GM12878 (cell line): ENCODE data around the gene BRICD5. TPM values are rescaled to one million over a fixed set of nuclear protein-coding genes. Genes with fewer than 3 reads are reported as not detected.

ENCODE experiments used
- ATAC-seq: fragments of 200-7000 bp; cut with Tn5 transposase; 3 replicates; pipeline ENCODE4 v1.9.1; 2020; ENCODE audit warnings: mild to moderate bottlenecking, moderate library complexity
- BruUV-seq: library from RNA; stranded (reverse); fragments of 400-500 nt; replicated peaks from 2 replicates; lab custom pipeline; 2021; lab: Mats Ljungman, UMichigan
- CTCF ChIA-PET: fragments of 300-600 bp; sonication (Branson Sonifier 250); formaldehyde crosslinking; extraction: SDS; loops from one replicate; lab custom pipeline; 2021; ENCODE audit warnings: inconsistent platforms; lab: Yijun Ruan, JAX
- POLR2A ChIA-PET: fragments of 350-600 bp; formaldehyde crosslinking; extraction: SDS; loops from one replicate; lab custom pipeline; 2021; ENCODE audit warnings: inconsistent platforms; lab: Charles Lee
- RAD21 ChIA-PET: fragments of 300-600 bp; sonication (Branson Sonifier 250); formaldehyde crosslinking; loops from one replicate; lab custom pipeline; 2023; ENCODE audit warnings: antibody characterized with exemption; ENCODE audit not compliant: unreplicated experiment; lab: Charles Lee
- SMC1A ChIA-PET: fragments of 300-600 bp; sonication (Branson Sonifier 250); formaldehyde crosslinking; loops from one replicate; lab custom pipeline; 2023; ENCODE audit not compliant: unreplicated experiment, uncharacterized antibody; lab: Charles Lee
- DNase-seq: peaks from one replicate; pipeline ENCODE4 v3.0.0-alpha.2; 2011; ENCODE audit warnings: low read depth, low spot score
- FAIRE-seq: peaks from 3 replicates; lab custom pipeline; 2011; peaks lifted over from hg19 to GRCh38; lab: Jason Lieb, UNC
- H2AFZ ChIP-seq: 2 replicates; pipeline ENCODE4 v1.6.0; 2011; ENCODE audit warnings: low read depth, low read length, control low read depth; ENCODE audit not compliant: control insufficient read depth
- H3K27ac ChIP-seq: 2 replicates; pipeline ENCODE4 v1.5.1; 2011; ENCODE audit warnings: control low read depth; ENCODE audit not compliant: control insufficient read depth, insufficient read depth
- H3K27me3 ChIP-seq, 2 experiments: replicated peaks in 1 of 2; 2 replicates each; pipeline versions ENCODE4 v1.6.0 to v1.6.1; 2011; ENCODE audit warnings: low read length in 1 of 2; ENCODE audit not compliant: control insufficient read depth in 2 of 2, insufficient read depth in 2 of 2
- H3K36me3 ChIP-seq, 2 experiments: 2 replicates each; pipeline ENCODE4 v1.5.1; 2011; ENCODE audit warnings: low read length in 1 of 2; ENCODE audit not compliant: control insufficient read depth in 2 of 2, insufficient read depth in 2 of 2
- H3K4me1 ChIP-seq: 2 replicates; pipeline ENCODE4 v1.6.1; 2011; ENCODE audit warnings: mild to moderate bottlenecking, low read length, moderate library complexity, mixed read lengths; ENCODE audit not compliant: control insufficient read depth, insufficient read depth
- H3K4me2 ChIP-seq: 2 replicates; pipeline ENCODE4 v1.6.0; 2011; ENCODE audit warnings: control low read depth; ENCODE audit not compliant: control insufficient read depth, insufficient read depth
- H3K4me3 ChIP-seq: fragments of 200-600 bp; sonication (generic); 2 replicates; pipeline ENCODE4 v1.5.1; 2016
- H3K79me2 ChIP-seq: 2 replicates; pipeline ENCODE4 v1.6.0; 2011; ENCODE audit warnings: low read length; ENCODE audit not compliant: control insufficient read depth, insufficient read depth
- H3K9ac ChIP-seq: 2 replicates; pipeline ENCODE4 v1.8.0; 2011; ENCODE audit warnings: low read length, control low read depth, mixed read lengths; ENCODE audit not compliant: control insufficient read depth, insufficient read depth
- H3K9me3 ChIP-seq: replicated peaks from 3 replicates; pipeline ENCODE4 v1.5.1; 2011; ENCODE audit warnings: mild to moderate bottlenecking, low read length; ENCODE audit not compliant: control insufficient read depth, insufficient read depth
- H4K20me1 ChIP-seq: 2 replicates; pipeline ENCODE4 v1.6.0; 2011; ENCODE audit not compliant: control insufficient read depth, insufficient read depth
- CTCF ChIP-seq, 3 experiments: IDR thresholded peaks in 2 of 3; conservative IDR thresholded peaks in 1 of 3; 2 replicates each; pipeline ENCODE4 v1.5.1; 2011; ENCODE audit warnings: low read depth in 3 of 3, low read length in 3 of 3, mild to moderate bottlenecking in 3 of 3, control low read depth in 2 of 3, moderate library complexity in 2 of 3, inconsistent platforms in 1 of 3, mixed read lengths in 1 of 3; ENCODE audit not compliant: control insufficient read depth in 2 of 3, insufficient read depth in 1 of 3; ENCODE audit errors: extremely low read depth in 1 of 3
- EGR1 ChIP-seq, 2 experiments: IDR thresholded peaks; 1 replicate in 1 of 2; 2 replicates in 1 of 2; pipeline ENCODE4 v1.6.1; 2011 to 2012; ENCODE audit warnings: low read depth in 2 of 2, low read length in 2 of 2, borderline replicate concordance in 1 of 2, mild to moderate bottlenecking in 1 of 2, moderate library complexity in 1 of 2
- EZH2 ChIP-seq: IDR thresholded peaks from 2 replicates; pipeline ENCODE4 v1.6.1; 2012; ENCODE audit warnings: low read depth, mild to moderate bottlenecking, control low read depth, inconsistent platforms, low read length, borderline replicate concordance; ENCODE audit not compliant: control insufficient read depth
- HDAC6 ChIP-seq: fragments of 200-600 bp; sonication (generic); IDR thresholded peaks from one replicate; pipeline ENCODE4 v1.8.0; 2017; ENCODE audit warnings: antibody characterized with exemption; ENCODE audit not compliant: unreplicated experiment
- IRF4 ChIP-seq: IDR thresholded peaks from 2 replicates; pipeline ENCODE4 v1.6.1; 2011; ENCODE audit warnings: low read depth, low read length
- MAX ChIP-seq: IDR thresholded peaks from 2 replicates; pipeline ENCODE4 v1.6.1; 2012; ENCODE audit warnings: low read depth, low read length, improper control_type of control experiment
- MEF2B ChIP-seq: fragments of 450-650 bp; IDR thresholded peaks from 2 replicates; pipeline ENCODE4 v1.6.1; 2018; ENCODE audit warnings: mild to moderate bottlenecking, moderate library complexity; ENCODE audit not compliant: partially characterized antibody, poor library complexity, severe bottlenecking
- RELA ChIP-seq: fragments of 450-650 bp; IDR thresholded peaks from 2 replicates; pipeline ENCODE4 v1.8.0; 2014; ENCODE audit warnings: borderline replicate concordance; ENCODE audit not compliant: partially characterized antibody
- SPI1 ChIP-seq: IDR thresholded peaks from 2 replicates; pipeline ENCODE4 v1.6.1; 2011; ENCODE audit warnings: low read depth, mild to moderate bottlenecking, low read length, moderate library complexity, borderline replicate concordance; ENCODE audit not compliant: insufficient read depth
- TBL1XR1 ChIP-seq: IDR thresholded peaks from 2 replicates; pipeline ENCODE4 v1.6.1; 2012; ENCODE audit warnings: low read depth, low read length, improper control_type of control experiment
- TCF7 ChIP-seq: IDR thresholded peaks from 2 replicates; pipeline ENCODE4 v1.6.1; 2014; ENCODE audit warnings: antibody characterized with exemption, borderline replicate concordance
- ZNF384 ChIP-seq: IDR thresholded peaks from 2 replicates; pipeline ENCODE4 v1.6.1; 2012; ENCODE audit warnings: low read depth, mild to moderate bottlenecking, low read length, improper control_type of control experiment, borderline replicate concordance
- ZNF592 ChIP-seq: fragments of 450-650 bp; IDR thresholded peaks from 2 replicates; pipeline ENCODE4 v1.6.1; 2017; ENCODE audit warnings: mild to moderate bottlenecking, moderate library complexity
- WGBS: methylation state at CpG from one replicate; pipeline ENCODE4 v1.1.6; 2016; ENCODE audit warnings: low lambda C conversion rate; ENCODE audit not compliant: insufficient replicate concordance, insufficient coverage; ENCODE audit errors: missing lambda C conversion rate; 5-methylcytosine and 5-hydroxymethylcytosine counted together
- in situ Hi-C: fragments of 300-500 bp; cut with MboI; formaldehyde crosslinking; loops from 9 replicates; pipeline ENCODE4 v1.14.3; 2018; ENCODE audit warnings: mixed read lengths
- intact Hi-C: fragments of 100-400 bp; cut with micrococcal nuclease; formaldehyde crosslinking; loops from one replicate; pipeline ENCODE4 v1.14.2; 2022; ENCODE audit not compliant: unreplicated experiment
- polyA plus RNA-seq, 11 experiments: library from polyadenylated mRNA; depleted of rRNA in 4 of 11; unstranded in 6 of 11; stranded (reverse) in 5 of 11; fragments of >200 nt; fragmentation: Nextera tagmentation in 4 of 11; fragmentation: Illumina TruSeq in 1 of 11; extraction: Ambion mirVana in 4 of 11; extraction: Trizol in 1 of 11; gene quantifications; 1 replicate in 1 of 11; 2 replicates in 10 of 11; pipeline versions ENCODE4 v1.2.1 to v1.2.3, GENCODE V29; 2011 to 2016; ENCODE audit warnings: inconsistent platforms in 2 of 11, missing spikeins in 2 of 11, low read depth in 1 of 11
- total RNA-seq, 4 experiments: library from RNA; depleted of rRNA in 3 of 4; stranded (reverse); fragments of >200 nt in 3 of 4; fragmentation: Illumina TruSeq in 1 of 4; extraction: Trizol in 1 of 4; gene quantifications; 2 replicates each; pipeline versions ENCODE4 v1.2.1 to v1.2.3, GENCODE V29; 2013 to 2021

BRICD5 gene
- total and polyA plus RNA-seq, 10 of the 15 experiments (the other 5 are each of a cell fraction or from before 2014, with no cell fraction given): 0.58 to 11.6 (median 1.5) TPM; not detected in 1

- TF ChIP-seq ZNF384: no peak
- no peak for TF ChIP-seq MEF2B
These were observed 1.9 kb downstream of the BRICD5 start (continued) for GRCh38 chr16:2208772-2209171.

- TF ChIP-seq HDAC6 (no peak), TCF7 (no peak), TBL1XR1 (no peak), IRF4 (no peak), EGR1 (IDR thresholded peaks at IDR 0.05; ENCODE audit: borderline replicate concordance in 1 of 2, low read depth in 2 of 2, low read length in 2 of 2) (no peak), MAX (no peak), EZH2 (no peak), RELA (no peak), SPI1 (no peak), CTCF (IDR thresholded peaks at IDR 0.05 in 2 of 3, conservative IDR thresholded peaks at IDR 0.05 in 1 of 3; ENCODE audit: control insufficient read depth in 2 of 3, extremely low read depth in 1 of 3, insufficient read depth in 1 of 3, low read depth in 3 of 3, low read length in 3 of 3) (no peak), ZNF592 (no peak)
- 96% methylated on average over 22 of the region's 23 CpGs for whole genome bisulfite sequencing
- CTCF ChIA-PET: no interaction called here
- H3K79me2 ChIP-seq: peaks cover 24% of the 10 kb centered on the region
- intact Hi-C loops (loop anchor here (5.0 kb wide), 1 partner anchor 44 kb away; the partner anchor contains the start of gene ECI1), in situ Hi-C loops (no loop called here)
- POLR2A ChIA-PET: no interaction called here
- no peak overlapping the region for H3K9ac ChIP-seq
- peaks cover 8 to 19% of the 10 kb centered on the region in 2 experiments; a peak in 3 of 4 replicates for H3K36me3 ChIP-seq
- H3K9me3 ChIP-seq: no peaks in the 10 kb centered on the region
- SMC1A ChIA-PET: no interaction called here
- no peak overlapping the region for H3K4me3 ChIP-seq
- FAIRE-seq (no peak), DNase-seq (no peak), ATAC-seq (no peak)
- BruUV-seq: no TSS peak
- RAD21 ChIA-PET: no interaction called here
- no peak overlapping the region for H2AFZ ChIP-seq
- H3K27ac ChIP-seq: no peak overlapping the region
- peaks cover 6% of the 10 kb centered on the region; the same call in 1 of the 2 replicates for H3K4me1 ChIP-seq
- no peak overlapping the region for H3K4me2 ChIP-seq
- no peaks in the 10 kb centered on the region for H4K20me1 ChIP-seq
- H3K27me3 ChIP-seq: no peaks in the 10 kb centered on the region
These were observed 2.4 kb downstream of the BRICD5 start for GRCh38 chr16:2208308-2208707.
